GM12891 (cell line): ENCODE results near the gene MAJIN.

ENCODE experiments used
- DNase-seq: peaks from one replicate; pipeline ENCODE4 v3.0.0; 2011; ENCODE audit warnings: low spot score; ENCODE audit not compliant: insufficient read length
- FAIRE-seq: peaks from 2 replicates; lab custom pipeline; 2011; peaks lifted over from hg19 to GRCh38; lab: Jason Lieb, UNC
- PAX5 ChIP-seq: IDR thresholded peaks from 2 replicates; pipeline ENCODE4 v1.6.1; 2011; ENCODE audit warnings: low read length, moderate library complexity, mild to moderate bottlenecking; ENCODE audit not compliant: insufficient read depth, severe bottlenecking
- POLR2A ChIP-seq: IDR thresholded peaks from 2 replicates; pipeline ENCODE4 v1.6.1; 2011; ENCODE audit warnings: low read depth, low read length, control low read depth
- POLR2AphosphoS5 ChIP-seq: IDR thresholded peaks from 2 replicates; pipeline ENCODE4 v1.6.1; 2011; ENCODE audit warnings: low read depth, low read length, control low read depth
- POU2F2 ChIP-seq: IDR thresholded peaks from 2 replicates; pipeline ENCODE4 v1.6.1; 2011; ENCODE audit warnings: low read depth, mild to moderate bottlenecking, control low read depth, low read length, moderate library complexity
- SPI1 ChIP-seq: IDR thresholded peaks from 2 replicates; pipeline ENCODE4 v1.6.1; 2011; ENCODE audit warnings: low read depth, low read length, control low read depth
- TAF1 ChIP-seq: IDR thresholded peaks from 2 replicates; pipeline ENCODE4 v1.6.1; 2011; ENCODE audit warnings: low read depth, low read length, control low read depth

Gene MAJIN

DNA sequence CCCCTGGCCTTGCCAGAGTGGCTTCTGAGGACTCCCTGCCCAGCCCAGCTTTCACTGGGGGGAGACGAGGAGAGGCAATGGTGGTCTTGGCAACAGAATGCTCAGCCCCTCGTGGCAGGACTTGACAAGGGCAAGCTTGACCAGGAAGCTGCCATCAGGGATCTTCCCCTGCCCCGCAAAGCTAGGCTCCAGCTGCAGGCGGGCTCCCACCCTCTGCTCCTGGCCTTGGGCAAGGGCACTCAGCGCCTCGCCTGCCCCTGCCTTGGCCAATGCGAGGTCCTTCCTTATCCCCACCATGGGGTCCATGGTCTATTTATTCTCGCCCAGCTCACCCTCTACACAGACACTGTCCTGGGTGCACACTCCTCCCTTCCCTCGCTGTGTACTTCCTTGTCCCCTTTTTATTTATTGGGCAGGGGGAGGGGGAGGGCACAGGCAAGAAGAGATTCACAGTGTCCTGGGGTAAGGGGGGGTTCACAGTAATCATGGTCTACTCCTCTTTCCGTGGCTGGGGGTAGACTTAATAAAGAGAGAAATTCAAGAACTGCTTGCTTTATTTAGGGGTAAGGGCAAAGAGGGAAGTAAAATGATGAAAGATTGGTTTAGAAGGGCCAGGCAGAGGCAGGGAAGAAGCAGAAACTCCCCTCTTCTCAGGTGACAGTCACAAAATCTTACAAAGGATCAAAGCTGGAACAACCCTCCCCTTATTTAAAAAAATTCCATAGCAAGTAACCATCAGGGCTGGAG, 37.8 kb downstream of the MAJIN start:
- TF ChIP-seq POLR2A (no peak), POU2F2 (no peak), TAF1 (no peak), POLR2AphosphoS5 (no peak), SPI1 (no peak), PAX5 (no peak)
- DNase-seq (no peak), FAIRE-seq (no peak)

GRCh38 chr11:64933213-64933934, 38.5 kb downstream of the MAJIN start:
- no peak for DNase-seq
- no peak for TF ChIP-seq POU2F2
- no peak for TF ChIP-seq TAF1
- no peak for TF ChIP-seq POLR2AphosphoS5
- TF ChIP-seq SPI1 = no peak
- no peak for TF ChIP-seq POLR2A
- TF ChIP-seq PAX5 = no peak
- FAIRE-seq = no peak

- FAIRE-seq = no peak
- TF ChIP-seq POU2F2 = no peak
- TF ChIP-seq POLR2AphosphoS5 = no peak
- TF ChIP-seq SPI1 = no peak
- TF ChIP-seq TAF1 = no peak
- TF ChIP-seq POLR2A = no peak
- no peak for TF ChIP-seq PAX5
- no peak for DNase-seq
Observed at GRCh38 chr11:64932324-64932723, 39.6 kb downstream of the MAJIN start.

GRCh38 chr11:64931290-64931689, 40.6 kb downstream of the MAJIN start:
- FAIRE-seq = no peak
- TF ChIP-seq POLR2A (no peak), POLR2AphosphoS5 (no peak), SPI1 (no peak), PAX5 (no peak), TAF1 (no peak), POU2F2 (no peak)
- no peak for DNase-seq

DNA sequence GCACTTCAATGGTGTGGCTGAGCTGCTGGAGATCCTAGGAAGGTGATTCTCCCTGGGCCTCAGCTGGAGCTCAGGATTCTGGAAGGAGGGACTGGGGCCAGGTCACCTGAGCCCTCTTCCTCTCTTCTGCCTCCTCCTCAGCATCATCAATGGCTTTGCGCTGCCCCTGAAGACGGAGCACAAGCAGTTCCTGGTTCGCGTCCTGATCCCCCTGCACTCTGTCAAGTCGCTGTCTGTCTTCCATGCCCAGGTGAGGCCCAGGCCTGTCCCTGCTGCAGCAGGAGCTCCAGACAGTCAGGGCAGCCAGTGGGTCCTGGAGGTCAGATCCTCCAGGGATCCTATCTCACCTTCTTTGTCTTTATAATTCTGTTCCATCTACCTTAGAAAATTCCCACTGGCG, 41.6 kb downstream of the MAJIN start:
- no peak for TF ChIP-seq SPI1
- TF ChIP-seq PAX5 = no peak
- no peak for TF ChIP-seq POU2F2
- TF ChIP-seq TAF1 = no peak
- FAIRE-seq (no peak), DNase-seq (no peak)

DNA sequence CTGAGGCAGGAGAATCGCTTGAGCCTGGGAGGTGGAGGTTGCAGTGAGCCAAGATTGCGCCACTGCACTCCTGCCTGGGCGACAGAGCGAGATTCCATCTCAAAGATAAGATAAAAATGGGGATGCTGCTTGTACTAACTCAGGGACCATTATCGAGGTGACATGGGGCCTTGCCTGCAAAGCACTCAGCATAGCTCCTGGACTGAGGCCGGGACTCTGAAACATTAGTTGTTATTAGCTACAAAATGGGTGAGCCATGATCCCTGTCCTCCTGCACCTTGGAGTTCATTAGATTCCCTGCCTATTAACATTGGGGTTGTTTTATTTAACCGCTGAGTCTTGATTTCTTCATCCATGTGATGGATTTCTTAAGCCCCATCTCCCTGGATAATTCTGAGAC, 42.3 kb downstream of the MAJIN start:
- DNase-seq (no peak), FAIRE-seq (no peak)
- no peak for TF ChIP-seq POLR2AphosphoS5
- TF ChIP-seq SPI1 = no peak
- no peak for TF ChIP-seq POLR2A
- TF ChIP-seq TAF1 = no peak
- TF ChIP-seq POU2F2 = no peak
- TF ChIP-seq PAX5 = no peak

GRCh38 chr11:64928957-64929356, 43.0 kb downstream of the MAJIN start:
- DNase-seq (no peak), FAIRE-seq (no peak)
- TF ChIP-seq PAX5 (no peak), SPI1 (no peak), TAF1 (no peak), POU2F2 (no peak), POLR2AphosphoS5 (no peak), POLR2A (no peak)

GRCh38 chr11:64926689-64927088, 45.2 kb downstream of the MAJIN start:
- TF ChIP-seq POLR2AphosphoS5 = no peak
- no peak for TF ChIP-seq PAX5
- TF ChIP-seq TAF1 = no peak
- no peak for TF ChIP-seq SPI1
- no peak for TF ChIP-seq POU2F2
- TF ChIP-seq POLR2A = no peak
- DNase-seq (no peak), FAIRE-seq (no peak)

DNA sequence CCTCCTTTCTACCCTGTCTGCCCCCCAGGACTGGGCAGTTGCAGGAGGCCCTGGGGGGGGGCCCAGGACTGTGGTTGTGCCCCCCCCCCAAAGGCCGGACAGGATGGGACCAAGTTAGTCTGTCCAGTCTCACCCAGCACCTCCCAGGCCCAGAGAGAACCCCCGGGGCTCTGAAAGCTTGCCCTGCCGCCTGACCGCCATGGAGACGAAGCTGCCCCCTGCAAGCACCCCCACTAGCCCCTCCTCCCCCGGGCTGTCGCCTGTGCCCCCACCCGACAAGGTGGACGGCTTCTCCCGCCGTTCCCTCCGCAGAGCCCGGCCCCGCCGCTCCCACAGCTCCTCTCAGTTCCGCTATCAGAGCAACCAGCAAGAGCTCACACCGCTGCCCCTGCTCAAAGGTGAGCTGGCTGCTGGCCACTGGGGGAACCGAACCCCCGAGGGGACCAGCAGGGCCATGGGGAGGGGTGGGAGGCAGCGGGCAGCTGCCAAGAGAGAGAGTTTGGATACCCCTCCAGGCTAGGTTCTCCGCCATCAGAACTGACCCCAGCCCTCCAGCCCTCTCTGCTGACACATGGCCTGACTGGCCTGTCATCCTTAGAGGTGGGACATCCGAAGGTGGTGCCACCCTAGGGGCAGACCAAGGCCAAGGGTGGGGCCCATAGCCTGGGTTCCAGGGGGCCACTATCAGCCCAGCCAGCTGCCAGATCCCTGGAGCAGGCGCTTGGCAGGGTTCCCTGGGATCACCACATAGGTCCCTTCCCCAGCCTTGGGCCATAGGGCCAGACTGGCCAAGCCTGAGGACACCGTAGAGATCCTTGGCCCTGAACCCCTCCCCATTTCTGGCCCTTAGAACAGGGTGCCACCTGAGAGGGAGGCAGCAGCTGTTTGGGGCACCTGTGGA, 46.1 kb downstream of the MAJIN start:
- DNase-seq (no peak), FAIRE-seq (no peak)
- no peak for TF ChIP-seq SPI1

- no peak for FAIRE-seq
- TF ChIP-seq SPI1 = no peak
- no peak for TF ChIP-seq POU2F2
- TF ChIP-seq TAF1 = no peak
- TF ChIP-seq POLR2AphosphoS5 = no peak
- no peak for TF ChIP-seq PAX5
- TF ChIP-seq POLR2A = no peak
- no peak for DNase-seq
Observed at GRCh38 chr11:64924910-64925284, 47.0 kb downstream of the MAJIN start.
